DOHH2 (cell line): Measurements from ENCODE around the gene ZFP62.

ENCODE experiments used
- H3F3A ChIP-seq: fragments of 200-600 bp; sonication (generic), shearing (Covaris generic); 2 replicates; pipeline ENCODE4 v1.6.0; 2016; ENCODE audit warnings: antibody characterized with exemption, mild to moderate bottlenecking; ENCODE audit not compliant: control insufficient read depth, insufficient read depth
- H3K27ac ChIP-seq: fragments of 200-600 bp; sonication (generic); 2 replicates; pipeline ENCODE4 v1.5.1; 2014; ENCODE audit warnings: low read depth, mild to moderate bottlenecking, low read length, moderate library complexity
- H3K27me3 ChIP-seq: fragments of 200-600 bp; sonication (generic); 2 replicates; pipeline ENCODE4 v1.6.1; 2014; ENCODE audit warnings: mild to moderate bottlenecking, low read length, mixed read lengths; ENCODE audit not compliant: control insufficient read depth
- H3K36me3 ChIP-seq: fragments of 200-600 bp; sonication (generic); 2 replicates; pipeline ENCODE4 v1.6.1; 2014; ENCODE audit warnings: mild to moderate bottlenecking, low read length, moderate library complexity, mixed read lengths; ENCODE audit not compliant: control insufficient read depth
- H3K4me1 ChIP-seq: fragments of 200-600 bp; sonication (generic); 2 replicates; pipeline ENCODE4 v1.6.1; 2014; ENCODE audit warnings: mild to moderate bottlenecking, low read length, mixed read lengths; ENCODE audit not compliant: control insufficient read depth
- H3K4me2 ChIP-seq: fragments of 200-600 bp; sonication (generic); 2 replicates; pipeline ENCODE4 v1.6.0; 2014; ENCODE audit warnings: mild to moderate bottlenecking, low read length, moderate library complexity
- H3K4me3 ChIP-seq: fragments of 200-600 bp; sonication (generic); 2 replicates; pipeline ENCODE4 v1.5.1; 2014; ENCODE audit warnings: mild to moderate bottlenecking, low read length, mixed read lengths
- H3K79me2 ChIP-seq: fragments of 200-600 bp; sonication (generic); 2 replicates; pipeline ENCODE4 v1.6.1; 2014; ENCODE audit warnings: mild to moderate bottlenecking, low read length, mixed read lengths; ENCODE audit not compliant: control insufficient read depth
- H3K9me2 ChIP-seq: fragments of 200-600 bp; sonication (generic); replicated peaks from 2 replicates; pipeline ENCODE4 v1.6.1; 2014; ENCODE audit warnings: mild to moderate bottlenecking, low read length, mixed read lengths; ENCODE audit not compliant: control insufficient read depth
- H3K9me3 ChIP-seq: fragments of 200-600 bp; sonication (generic); 2 replicates; pipeline ENCODE4 v1.6.1; 2014; ENCODE audit warnings: antibody characterized with exemption, low read length, mixed read lengths; ENCODE audit not compliant: control insufficient read depth, insufficient read depth
- H4K20me1 ChIP-seq: fragments of 200-600 bp; sonication (generic); 2 replicates; pipeline ENCODE4 v1.6.0; 2014; ENCODE audit warnings: low read depth, mild to moderate bottlenecking, antibody characterized with exemption, low read length, moderate library complexity; ENCODE audit not compliant: control insufficient read depth, insufficient read depth
- CTCF ChIP-seq: fragments of 200-600 bp; sonication (generic); IDR thresholded peaks from one replicate; pipeline ENCODE4 v1.5.1; 2014; ENCODE audit warnings: antibody characterized with exemption, mild to moderate bottlenecking, low read depth, low read length; ENCODE audit not compliant: poor library complexity, severe bottlenecking
- EZH2phosphoT487 ChIP-seq: fragments of 200-600 bp; sonication (generic); IDR thresholded peaks from 2 replicates; pipeline ENCODE4 v1.6.1; 2017; ENCODE audit warnings: borderline replicate concordance, mild to moderate bottlenecking, antibody characterized with exemption, low read length, moderate library complexity, mixed read lengths

The ZFP62 gene

DNA sequence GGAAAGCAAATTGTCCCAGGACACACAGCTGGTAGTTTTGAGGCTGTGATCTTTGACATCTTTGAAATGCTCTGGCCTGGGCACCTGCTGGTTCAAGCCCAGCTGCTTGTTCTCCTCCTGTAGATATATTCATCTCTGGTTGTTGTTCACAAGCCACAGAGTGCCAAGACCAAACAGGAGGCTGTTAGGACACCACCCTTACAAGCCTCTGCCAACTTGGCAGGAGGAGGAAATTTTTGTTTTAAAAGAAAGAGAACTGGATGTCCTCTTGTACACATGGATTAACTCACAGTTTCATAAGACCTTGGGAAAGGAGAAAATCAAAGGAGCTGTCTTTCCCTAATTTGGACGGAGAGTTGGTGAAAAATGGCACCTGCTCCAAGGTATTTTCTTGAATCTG lies 8.5 kb upstream of the ZFP62 start:
- Histone ChIP-seq H3K27ac (no peak overlapping the region), H3K4me2 (no peak overlapping the region), H3F3A (no peaks in the 10 kb centered on the region; the same call in 1 of the 2 replicates), H3K27me3 (no peaks in the 10 kb centered on the region), H3K4me3 (no peak overlapping the region), H3K4me1 (peaks cover 15% of the 10 kb centered on the region), H3K9me3 (no peaks in the 10 kb centered on the region), H3K36me3 (no peaks in the 10 kb centered on the region), H3K79me2 (no peaks in the 10 kb centered on the region), H3K9me2 (no peaks in the 10 kb centered on the region), H4K20me1 (no peaks in the 10 kb centered on the region)
- TF ChIP-seq CTCF (no peak), EZH2phosphoT487 (no peak)

DNA sequence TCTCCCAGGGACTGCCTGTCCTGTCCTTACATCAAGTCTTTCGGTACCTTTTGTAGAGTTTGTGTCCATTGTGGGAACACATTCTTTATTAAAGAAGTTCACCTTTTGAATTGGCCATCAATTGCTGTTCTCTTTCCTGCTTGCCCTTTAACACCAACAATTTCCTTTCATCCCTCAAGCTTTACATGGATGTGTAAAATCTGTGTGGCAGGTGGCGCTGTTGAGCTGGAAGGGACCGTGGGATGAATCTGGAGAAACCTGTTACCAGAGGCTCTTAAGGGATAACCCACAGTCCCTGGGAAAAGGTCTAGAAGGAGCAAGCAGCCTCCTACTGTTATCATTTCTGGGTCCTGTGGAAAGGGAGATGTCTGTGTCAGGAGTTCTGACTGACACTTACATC lies 7.9 kb upstream of the ZFP62 start:
- Histone ChIP-seq H3K36me3 (no peaks in the 10 kb centered on the region), H3K27ac (no peak overlapping the region), H3K4me2 (no peak overlapping the region), H3F3A (no peaks in the 10 kb centered on the region; the same call in 1 of the 2 replicates), H3K4me3 (no peak overlapping the region), H3K4me1 (peaks cover 13% of the 10 kb centered on the region), H4K20me1 (no peaks in the 10 kb centered on the region), H3K9me3 (no peaks in the 10 kb centered on the region), H3K79me2 (no peaks in the 10 kb centered on the region), H3K27me3 (no peaks in the 10 kb centered on the region), H3K9me2 (no peaks in the 10 kb centered on the region)
- TF ChIP-seq EZH2phosphoT487 (no peak), CTCF (peak; percentile 89)

DNA sequence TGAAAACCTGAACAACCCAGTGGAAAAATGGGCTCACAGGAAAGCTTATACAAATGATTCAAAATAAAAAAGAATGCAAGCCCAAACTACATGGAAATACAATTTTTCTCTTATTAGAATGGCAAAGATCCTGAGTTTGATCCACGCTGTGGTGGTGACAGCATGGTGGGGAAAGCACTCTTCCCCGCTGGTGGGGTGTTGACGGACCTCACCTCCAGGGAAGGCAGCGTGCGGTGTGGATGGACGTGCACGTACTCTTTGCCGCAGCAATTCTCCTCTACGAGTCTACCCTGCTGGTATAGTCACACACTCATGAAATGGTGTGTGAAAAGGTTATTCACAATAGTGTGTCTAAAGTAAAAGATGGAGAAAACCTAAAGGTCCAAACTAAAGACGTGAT lies 5.9 kb upstream of the ZFP62 start:
- H3K27ac ChIP-seq = no peak overlapping the region
- peaks cover 9% of the 10 kb centered on the region for H3K4me1 ChIP-seq
- TF ChIP-seq CTCF (no peak), EZH2phosphoT487 (no peak)
- no peaks in the 10 kb centered on the region for H3K36me3 ChIP-seq
- no peaks in the 10 kb centered on the region for H3K79me2 ChIP-seq
- H3K4me3 ChIP-seq = no peak overlapping the region
- peaks cover 15% of the 10 kb centered on the region for H3F3A ChIP-seq
- H3K9me3 ChIP-seq = no peaks in the 10 kb centered on the region
- H3K27me3 ChIP-seq = no peaks in the 10 kb centered on the region
- no peaks in the 10 kb centered on the region for H3K9me2 ChIP-seq
- no peak overlapping the region for H3K4me2 ChIP-seq
- H4K20me1 ChIP-seq = no peaks in the 10 kb centered on the region
